Embryonic facial prominence (tissue), 1 donor: ENCODE data around the gene HSFX4.
"Not testable (repeated sequence)": the region's sequence is repeated elsewhere in the genome, so short reads cannot be mapped to it uniquely, and the experiment has no call there.

ENCODE experiments used
- DNase-seq: peaks from one replicate; pipeline ENCODE4 v3.0.0-alpha.2; 2016; ENCODE audit errors: extremely low spot score

Gene HSFX4

GRCh38 chrX:149929400-149929799 is at the start of gene HSFX4:
Gene HSFX4, plus strand, starts transcription at chrX:149929573. Its CDS starts 72 bp downstream, at chrX:149929645.
- DNase-seq = not testable (repeated sequence)

- DNase-seq = no peak
Observed at GRCh38 chrX:149881081-149881711, 48.2 kb upstream of the HSFX4 start, which contains the start of gene MAGEA8. Gene MAGEA8, plus strand, starts transcription at chrX:149881183. Its CDS starts 3,090 bp downstream, at chrX:149884273.

- not testable (repeated sequence) for DNase-seq
Observed at GRCh38 chrX:149890828-149891227, 38.5 kb upstream of the HSFX4 start.

GRCh38 chrX:149898554-149898953 is 30.8 kb upstream of the HSFX4 start:
- DNase-seq = no peak

GRCh38 chrX:149903889-149904748 is 25.3 kb upstream of the HSFX4 start:
- DNase-seq = no peak

GRCh38 chrX:149908308-149908707 is 21.1 kb upstream of the HSFX4 start:
- no peak for DNase-seq

- no peak for DNase-seq
Observed at GRCh38 chrX:149908727-149909126, 20.6 kb upstream of the HSFX4 start.

- no peak for DNase-seq
Observed at GRCh38 chrX:149909324-149910177, 19.8 kb upstream of the HSFX4 start.

- no peak for DNase-seq
Observed at GRCh38 chrX:149910178-149910695, 19.1 kb upstream of the HSFX4 start.

- DNase-seq = no peak
Observed at GRCh38 chrX:149916745-149917392, 12.5 kb upstream of the HSFX4 start.

GRCh38 chrX:149923836-149924235 is 5.5 kb upstream of the HSFX4 start:
- DNase-seq = not testable (repeated sequence)

- DNase-seq = not testable (repeated sequence)
Observed at GRCh38 chrX:149924434-149924833, 4.9 kb upstream of the HSFX4 start.

GRCh38 chrX:149927245-149927963 is 2.0 kb upstream of the HSFX4 start:
- DNase-seq = not testable (repeated sequence)

GRCh38 chrX:149927964-149928258 is 1.5 kb upstream of the HSFX4 start:
- not testable (repeated sequence) for DNase-seq

- not testable (repeated sequence) for DNase-seq
Observed at GRCh38 chrX:149928635-149929034, 738 bp upstream of the HSFX4 start.

- DNase-seq = not testable (repeated sequence)
Observed at GRCh38 chrX:149931355-149931754, 2.0 kb downstream of the HSFX4 start.

- DNase-seq = not testable (repeated sequence)
Observed at GRCh38 chrX:149932150-149932549, 2.8 kb downstream of the HSFX4 start.

GRCh38 chrX:149932970-149933369 is 3.6 kb downstream of the HSFX4 start:
- DNase-seq = not testable (repeated sequence)

- DNase-seq = not testable (repeated sequence)
Observed at GRCh38 chrX:149933547-149933946, 4.2 kb downstream of the HSFX4 start.

- not testable (repeated sequence) for DNase-seq
Observed at GRCh38 chrX:149937328-149937727, 8.0 kb downstream of the HSFX4 start.
